GM21576 (cell line): ENCODE results near the gene KIAA0232.
"Not testable (repeated sequence)": the region's sequence is repeated elsewhere in the genome, so short reads cannot be mapped to it uniquely, and the experiment has no call there.

Experiments used
- ATAC-seq: cut with Tn5 transposase; IDR thresholded peaks from one replicate; pipeline ENCODE4 v1.9.1; 2021; ENCODE audit warnings: mild to moderate bottlenecking, moderate library complexity; ENCODE audit not compliant: unreplicated experiment

The KIAA0232 gene

DNA sequence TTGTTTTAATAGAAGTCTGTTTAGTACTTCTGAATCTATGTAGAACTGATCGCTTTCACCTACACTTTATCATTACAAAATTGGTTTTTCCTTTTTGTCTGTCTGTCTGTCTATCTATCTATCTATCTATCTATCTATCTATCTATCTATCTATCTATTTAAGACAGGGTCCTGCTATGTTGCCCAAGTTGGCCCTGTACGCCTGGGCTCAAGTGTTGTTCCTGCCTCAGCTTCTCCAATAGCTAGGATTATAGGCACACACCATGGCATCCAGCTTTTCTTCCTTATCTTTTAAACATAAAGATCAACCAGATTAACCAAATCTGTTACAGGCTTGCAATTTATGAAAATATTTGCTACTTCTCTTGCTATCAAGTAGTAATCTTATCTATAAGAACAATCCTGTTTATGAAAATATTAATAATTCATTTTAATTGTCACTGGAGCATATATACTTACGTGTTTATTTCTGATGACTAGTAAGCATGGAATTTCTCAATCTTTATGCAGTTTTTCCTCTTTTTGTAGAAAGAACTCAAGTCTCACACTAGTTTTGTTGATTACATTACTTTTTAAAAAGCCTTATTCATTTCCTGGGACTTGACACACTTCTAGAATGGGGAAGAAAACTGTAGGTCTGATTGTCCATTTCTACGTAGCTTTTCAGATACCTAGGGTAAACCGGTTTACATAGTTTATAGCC lies 24.5 kb downstream of the KIAA0232 start:
- no peak for ATAC-seq

DNA sequence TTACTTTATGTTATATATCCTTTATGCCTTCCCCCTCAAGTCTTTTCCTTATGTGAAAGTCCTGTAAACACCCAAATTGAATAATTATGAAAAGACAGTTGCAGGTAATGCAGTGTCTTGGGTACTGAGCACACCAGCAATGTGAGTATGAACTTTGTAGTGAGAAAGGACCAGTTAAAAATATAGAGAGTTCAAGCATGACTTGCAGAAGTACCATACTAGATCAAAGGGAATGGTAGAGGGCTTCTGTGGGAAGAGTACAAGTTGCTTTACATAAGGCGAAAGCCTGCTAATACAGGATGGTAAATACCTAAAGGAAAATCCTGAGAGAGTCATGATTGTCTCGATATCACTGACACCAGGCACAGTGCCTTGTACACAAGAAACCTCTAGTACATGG lies 25.7 kb downstream of the KIAA0232 start:
- no peak for ATAC-seq

GRCh38 chr4:6811165-6811564 lies 28.6 kb downstream of the KIAA0232 start:
- ATAC-seq, result no peak

DNA sequence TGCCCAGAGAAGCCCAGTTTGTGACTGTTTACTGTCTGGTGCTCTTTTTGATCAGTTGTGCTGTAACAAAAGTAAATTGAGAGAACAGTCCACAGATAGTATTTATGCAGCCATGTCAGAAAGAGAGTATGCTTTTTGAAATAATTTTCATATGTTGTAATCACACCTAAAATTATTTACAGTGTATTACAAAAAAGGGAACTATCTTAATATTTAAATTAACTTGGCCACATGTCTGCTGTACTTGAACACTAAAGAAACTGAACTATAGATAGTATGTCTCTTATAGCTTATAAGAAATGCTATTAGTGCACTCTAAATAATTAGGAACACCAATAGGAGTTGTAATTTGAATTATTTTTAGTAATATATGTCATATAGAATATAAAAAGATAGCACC lies 30.2 kb downstream of the KIAA0232 start:
- no peak for ATAC-seq

GRCh38 chr4:6813725-6814124 lies 31.2 kb downstream of the KIAA0232 start:
- ATAC-seq, result no peak

DNA sequence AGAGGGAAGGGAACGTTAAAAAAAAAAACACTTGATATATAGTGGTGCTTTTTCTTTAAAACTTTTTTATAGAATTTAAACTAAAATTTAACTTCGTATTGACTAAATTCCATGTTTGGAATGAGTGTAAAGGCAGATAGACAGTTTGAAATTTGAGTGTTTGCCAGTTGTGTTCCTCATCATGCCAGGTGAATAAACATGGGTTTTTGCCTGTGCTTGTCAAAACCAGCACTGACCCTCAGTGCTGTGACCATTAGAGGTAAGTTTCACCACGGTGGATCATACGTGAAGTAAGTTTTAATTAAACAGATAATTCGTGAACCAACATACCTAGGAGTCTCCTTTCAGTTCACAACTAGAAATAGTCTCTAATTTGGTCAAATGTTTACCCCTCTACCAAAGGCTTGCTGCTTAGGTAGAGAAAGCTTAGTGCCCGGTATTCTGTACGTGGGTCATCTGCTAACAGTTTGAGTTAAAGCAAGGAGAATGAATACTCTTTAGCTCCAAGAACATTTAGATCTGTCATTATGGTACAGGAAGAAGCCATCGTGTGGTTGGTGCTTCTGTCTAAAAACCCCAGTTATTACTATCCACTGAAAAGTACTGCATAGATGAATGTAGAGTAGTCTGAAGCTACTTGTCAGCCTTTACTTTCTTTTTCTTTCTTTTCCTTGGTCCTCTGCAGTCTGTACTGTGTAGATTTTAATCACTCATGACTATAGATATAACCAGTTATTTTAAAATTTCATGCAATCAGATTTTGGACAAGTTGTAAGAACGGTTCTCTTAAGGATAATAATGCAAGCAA lies 32.7 kb downstream of the KIAA0232 start:
- ATAC-seq, result no peak

- no peak for ATAC-seq
These were observed 36.8 kb downstream of the KIAA0232 start for GRCh38 chr4:6819295-6819694.

- no peak for ATAC-seq
These were observed 38.2 kb downstream of the KIAA0232 start for GRCh38 chr4:6820695-6821094.

- no peak for ATAC-seq
These were observed 41.5 kb downstream of the KIAA0232 start for GRCh38 chr4:6824071-6824470.

- ATAC-seq, result no peak
These were observed 42.4 kb downstream of the KIAA0232 start for GRCh38 chr4:6824772-6825402.

DNA sequence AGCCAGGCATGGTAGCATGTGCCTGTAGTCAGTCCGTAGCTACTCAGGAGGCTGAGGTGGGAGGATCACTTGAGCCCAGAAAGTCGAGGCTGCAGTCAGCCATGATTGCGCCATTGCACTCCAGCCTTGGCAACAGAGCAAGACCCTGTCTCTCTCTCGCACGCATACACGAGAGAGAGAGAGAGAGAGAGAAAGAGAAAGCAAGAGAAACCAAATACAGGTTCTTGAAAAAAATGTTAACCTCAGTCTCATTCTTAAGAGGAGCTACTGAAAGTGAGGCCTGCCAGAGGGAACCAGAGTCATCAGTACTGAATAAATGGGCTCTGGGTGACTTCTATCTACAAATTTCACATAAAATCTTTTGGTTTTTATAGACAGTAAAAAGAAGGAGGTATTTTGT lies 42.9 kb downstream of the KIAA0232 start:
- ATAC-seq, result no peak

DNA sequence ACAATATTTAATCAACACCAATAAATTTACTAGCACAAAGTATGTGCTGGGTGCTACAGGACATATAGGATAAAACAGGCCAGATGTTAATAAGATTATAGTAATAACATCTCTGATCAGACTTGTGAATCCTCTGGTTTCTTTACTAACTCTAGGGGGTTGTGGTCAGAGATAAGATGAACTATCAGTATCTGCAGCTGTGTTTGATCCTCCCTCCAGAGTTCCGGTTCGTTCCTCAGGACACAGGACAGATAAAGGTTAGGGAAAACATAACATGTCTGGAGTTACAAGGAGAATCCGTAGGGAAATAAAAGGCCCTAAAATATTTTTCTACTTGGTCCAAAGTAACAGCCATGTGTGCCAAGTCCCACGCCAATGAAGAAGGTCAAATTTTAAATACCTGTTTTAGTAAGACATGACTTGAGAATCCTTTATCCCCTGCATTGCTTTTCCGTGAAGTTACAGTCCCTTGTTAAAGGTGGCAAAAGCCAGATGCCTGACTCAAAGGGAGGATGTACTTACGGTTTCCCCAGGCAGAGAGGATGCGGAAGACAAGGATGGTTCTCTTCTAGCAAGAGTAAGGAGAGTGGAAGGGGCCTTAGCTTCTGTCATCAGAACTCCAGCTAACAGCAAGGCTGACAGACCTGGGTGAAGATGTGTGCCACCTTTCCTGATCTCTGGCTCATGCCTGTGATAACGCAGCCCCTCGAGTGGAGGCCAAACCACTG lies 44.4 kb downstream of the KIAA0232 start:
- no peak for ATAC-seq

GRCh38 chr4:6829086-6829485 lies 46.6 kb downstream of the KIAA0232 start:
- no peak for ATAC-seq

DNA sequence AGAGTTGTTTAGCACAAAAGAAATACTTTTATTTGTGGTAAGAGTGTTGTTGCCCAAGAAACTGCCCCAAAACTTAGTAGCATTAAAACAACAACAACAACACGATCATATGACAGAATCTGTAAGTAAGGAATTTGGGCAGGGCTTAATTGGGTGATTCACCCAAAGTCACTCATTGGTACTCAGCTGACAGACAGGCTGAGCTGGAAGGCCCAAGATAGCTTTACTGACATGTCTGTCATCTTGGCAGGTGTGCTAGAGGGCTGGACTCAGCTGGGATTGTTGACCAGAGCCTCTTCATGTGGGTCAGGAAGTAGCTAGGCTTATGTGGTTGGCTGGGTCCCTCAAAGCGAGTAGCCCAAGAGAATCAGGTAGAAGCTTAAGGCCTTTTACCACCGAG lies 52.3 kb downstream of the KIAA0232 start:
- ATAC-seq, result no peak

DNA sequence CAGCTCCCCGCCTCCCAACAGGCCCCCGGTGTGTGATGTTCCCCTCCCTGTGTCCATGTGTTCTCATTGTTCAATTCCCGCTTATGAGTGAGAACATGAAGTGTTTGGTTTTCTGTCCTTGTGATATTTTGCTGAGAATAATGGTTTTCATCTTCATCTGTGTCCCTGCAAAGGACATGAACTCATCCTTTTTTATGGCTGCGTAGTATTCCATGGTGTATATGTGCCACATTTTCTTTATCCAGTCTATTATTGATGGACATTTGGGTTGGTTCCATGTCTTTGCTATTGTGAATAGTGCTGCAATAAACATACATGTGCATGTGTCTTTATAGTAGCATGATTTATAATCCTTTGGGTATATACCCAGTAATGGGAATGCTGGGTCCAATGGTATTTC lies 53.1 kb downstream of the KIAA0232 start:
- ATAC-seq, result not testable (repeated sequence)

GRCh38 chr4:6837106-6837505 lies 54.6 kb downstream of the KIAA0232 start:
- not testable (repeated sequence) for ATAC-seq

DNA sequence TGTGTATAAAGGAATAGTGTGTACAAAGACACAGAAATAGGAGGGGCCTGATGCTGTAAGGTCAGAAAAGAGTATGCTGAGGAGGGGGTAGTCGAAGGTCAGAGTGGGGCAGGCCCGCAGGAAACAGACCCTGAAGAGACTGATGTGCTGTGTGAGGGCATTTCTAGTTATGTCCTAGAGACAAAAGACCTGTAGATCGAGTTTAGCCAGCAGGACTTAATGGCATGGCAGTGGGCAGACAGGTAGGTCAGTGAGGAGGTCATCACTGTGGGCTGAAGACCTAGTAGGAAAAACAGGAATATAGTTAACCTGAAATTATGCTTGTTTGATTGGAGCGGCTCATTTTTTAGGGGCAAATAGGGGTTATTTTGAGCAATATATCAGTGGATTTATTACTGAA lies 57.1 kb downstream of the KIAA0232 start:
- no peak for ATAC-seq

DNA sequence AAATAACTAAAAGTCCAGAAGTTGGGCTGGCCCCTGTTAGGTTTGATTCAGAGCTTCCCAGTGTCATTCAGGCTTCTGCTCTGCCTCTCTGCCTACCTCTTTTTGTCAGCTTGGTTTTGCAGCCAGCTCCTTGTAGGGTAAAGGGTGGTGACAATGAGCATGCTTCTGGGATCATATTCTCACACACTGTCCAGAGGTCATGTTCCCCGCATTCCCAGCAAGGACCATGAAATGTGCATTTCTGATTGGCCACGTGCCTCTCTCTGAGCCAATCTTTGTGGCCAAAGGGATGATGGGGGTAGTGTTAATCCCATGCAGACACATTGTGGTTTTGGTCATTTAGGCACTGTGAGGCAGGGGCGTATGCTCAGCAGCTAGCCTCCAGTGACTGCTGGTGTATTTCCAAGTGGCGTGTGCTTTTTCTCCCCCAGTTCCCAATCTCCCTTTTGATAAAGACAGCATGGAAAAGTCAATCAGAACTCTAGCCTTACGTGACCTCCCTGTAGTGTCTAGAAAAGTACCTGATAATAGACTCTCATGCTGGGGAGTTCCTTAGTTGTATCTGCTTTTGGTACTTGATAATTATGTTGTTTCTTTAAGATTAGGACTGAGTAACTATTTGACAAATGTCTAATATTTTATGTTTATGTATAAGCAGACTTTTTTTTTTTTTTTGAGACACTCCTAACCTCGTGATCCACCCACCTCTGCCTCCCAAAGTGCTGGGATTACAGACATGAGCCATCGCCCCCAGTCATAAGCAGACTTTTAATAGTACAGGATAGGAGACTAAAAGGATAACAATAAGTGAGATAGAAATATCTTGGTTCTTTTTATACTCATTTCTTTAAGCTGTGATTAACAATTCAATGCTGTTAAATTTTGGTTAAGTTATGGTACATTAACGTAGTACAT lies 57.8 kb downstream of the KIAA0232 start:
- ATAC-seq, result no peak

GRCh38 chr4:6845027-6845426 lies 62.5 kb downstream of the KIAA0232 start:
- ATAC-seq, result no peak

GRCh38 chr4:6845574-6845973 lies 63.0 kb downstream of the KIAA0232 start:
- ATAC-seq, result no peak
